ENCODE measurements around the gene ZSWIM1.

Gene ZSWIM1

DNA sequence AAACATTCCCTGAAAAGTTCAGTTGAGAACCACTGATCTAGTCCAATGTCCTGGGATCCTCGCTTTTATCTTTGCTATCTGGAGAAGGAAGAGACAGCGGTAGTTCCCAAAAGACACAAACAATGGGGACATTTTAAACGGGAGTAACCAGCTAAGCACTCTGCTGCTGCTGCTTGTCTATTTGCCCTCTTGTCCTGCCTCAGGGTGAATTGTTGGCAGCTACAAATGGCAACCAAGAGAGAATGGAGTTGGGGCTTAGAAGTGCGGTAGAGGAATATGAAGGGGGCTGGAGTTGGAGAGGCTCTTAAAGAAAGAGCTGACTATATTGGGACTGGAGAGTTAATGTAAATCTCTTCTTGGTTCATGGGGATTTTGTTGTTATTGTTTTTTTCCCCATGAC lies 6.5 kb upstream of the ZSWIM1 start:
- no peak overlapping the region for H3K4me3 ChIP-seq (ENCODE audit: low read depth, low read length)
- no peak for DNase-seq (ENCODE audit: low read depth, low spot score)
- in situ Hi-C loops (cut with HindIII; ENCODE audit: low sequenced_read_pairs) = no loop called here
- TF ChIP-seq, protein P1, sequence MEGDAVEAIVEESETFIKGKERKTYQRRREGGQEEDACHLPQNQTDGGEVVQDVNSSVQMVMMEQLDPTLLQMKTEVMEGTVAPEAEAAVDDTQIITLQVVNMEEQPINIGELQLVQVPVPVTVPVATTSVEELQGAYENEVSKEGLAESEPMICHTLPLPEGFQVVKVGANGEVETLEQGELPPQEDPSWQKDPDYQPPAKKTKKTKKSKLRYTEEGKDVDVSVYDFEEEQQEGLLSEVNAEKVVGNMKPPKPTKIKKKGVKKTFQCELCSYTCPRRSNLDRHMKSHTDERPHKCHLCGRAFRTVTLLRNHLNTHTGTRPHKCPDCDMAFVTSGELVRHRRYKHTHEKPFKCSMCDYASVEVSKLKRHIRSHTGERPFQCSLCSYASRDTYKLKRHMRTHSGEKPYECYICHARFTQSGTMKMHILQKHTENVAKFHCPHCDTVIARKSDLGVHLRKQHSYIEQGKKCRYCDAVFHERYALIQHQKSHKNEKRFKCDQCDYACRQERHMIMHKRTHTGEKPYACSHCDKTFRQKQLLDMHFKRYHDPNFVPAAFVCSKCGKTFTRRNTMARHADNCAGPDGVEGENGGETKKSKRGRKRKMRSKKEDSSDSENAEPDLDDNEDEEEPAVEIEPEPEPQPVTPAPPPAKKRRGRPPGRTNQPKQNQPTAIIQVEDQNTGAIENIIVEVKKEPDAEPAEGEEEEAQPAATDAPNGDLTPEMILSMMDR (IDR thresholded peaks at IDR 0.05; ENCODE audit: low read depth, low read length) = no peak

DNA sequence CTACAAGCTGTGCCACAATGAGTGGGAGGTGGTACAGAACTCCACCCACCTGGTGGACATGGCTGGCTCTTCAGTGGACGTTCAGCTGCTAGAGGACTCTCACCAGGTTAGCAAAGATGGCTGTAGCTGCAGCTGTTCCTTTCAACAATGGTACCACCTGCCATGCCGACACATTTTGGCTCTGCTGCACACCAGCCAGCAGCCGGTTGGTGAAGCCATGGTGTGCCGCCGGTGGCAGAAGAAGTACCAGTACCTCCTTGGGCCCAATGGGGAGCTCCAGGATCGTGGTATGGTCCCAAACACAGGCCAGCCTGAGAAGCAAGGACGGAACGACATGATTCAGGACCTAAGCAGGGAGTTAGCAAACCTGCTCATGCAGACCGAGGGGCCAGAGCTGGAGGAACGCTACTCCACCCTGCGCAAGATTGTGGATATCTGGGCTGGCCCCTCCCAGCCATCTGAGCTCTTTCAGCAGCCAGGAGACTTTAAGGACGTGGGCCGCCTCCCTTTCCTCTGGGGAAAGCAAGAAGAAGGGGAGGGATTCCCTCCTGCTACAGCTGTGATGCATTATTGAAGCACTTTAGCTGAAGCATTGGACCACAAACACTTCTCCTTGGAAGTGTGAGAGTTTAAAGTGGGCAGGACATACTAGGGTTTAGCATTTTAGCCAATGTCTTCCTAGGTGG lies 2.8 kb upstream of the ZSWIM1 start:
- in situ Hi-C loops (cut with HindIII; ENCODE audit: low sequenced_read_pairs) = no loop called here
- TF ChIP-seq, protein P1 (IDR thresholded peaks at IDR 0.05; ENCODE audit: low read depth, low read length) = no peak
- no peak overlapping the region for H3K4me3 ChIP-seq (ENCODE audit: low read depth, low read length)
- DNase-seq (ENCODE audit: low read depth, low spot score) = no peak

DNA sequence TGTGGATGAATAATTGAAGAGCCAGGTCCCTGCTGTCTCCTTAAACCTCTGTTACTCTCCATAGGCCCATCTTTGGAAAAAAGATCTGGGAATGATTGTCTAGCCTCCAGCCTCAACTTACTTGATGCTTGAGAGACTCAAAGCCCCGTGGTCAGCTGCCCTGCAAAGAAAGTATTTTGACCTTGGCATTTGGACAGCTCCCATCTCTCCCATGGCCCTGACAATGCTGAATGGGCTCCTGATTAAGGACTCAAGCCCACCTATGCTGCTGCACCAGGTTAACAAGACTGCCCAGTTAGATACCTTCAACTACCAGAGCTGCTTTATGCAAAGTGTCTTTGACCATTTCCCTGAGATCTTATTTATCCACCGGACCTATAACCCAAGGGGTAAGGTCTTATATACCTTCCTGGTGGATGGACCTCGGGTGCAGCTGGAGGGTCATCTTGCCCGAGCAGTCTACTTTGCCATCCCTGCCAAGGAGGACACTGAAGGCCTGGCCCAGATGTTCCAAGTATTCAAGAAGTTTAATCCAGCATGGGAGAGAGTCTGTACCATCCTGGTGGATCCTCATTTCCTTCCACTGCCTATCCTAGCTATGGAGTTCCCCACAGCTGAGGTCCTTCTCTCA lies 1.6 kb downstream of the ZSWIM1 start:
- no peak for DNase-seq (ENCODE audit: low read depth, low spot score)
- no peak overlapping the region for H3K4me3 ChIP-seq (ENCODE audit: low read depth, low read length)
- in situ Hi-C loops (cut with HindIII; ENCODE audit: low sequenced_read_pairs) = no loop called here
- TF ChIP-seq, protein P1 (IDR thresholded peaks at IDR 0.05; ENCODE audit: low read depth, low read length) = no peak

DNA sequence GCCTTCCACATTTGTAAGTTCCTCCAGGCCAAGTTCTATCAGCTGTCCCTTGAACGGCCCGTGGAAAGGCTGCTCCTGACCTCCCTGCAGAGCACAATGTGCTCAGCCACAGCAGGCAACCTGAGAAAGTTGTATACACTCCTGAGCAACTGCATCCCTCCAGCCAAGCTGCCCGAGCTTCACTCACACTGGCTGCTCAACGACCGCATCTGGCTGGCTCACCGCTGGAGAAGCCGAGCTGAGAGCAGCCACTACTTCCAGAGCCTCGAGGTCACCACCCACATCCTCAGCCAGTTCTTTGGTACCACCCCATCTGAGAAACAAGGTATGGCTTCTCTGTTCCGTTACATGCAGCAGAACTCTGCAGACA lies 2.1 kb downstream of the ZSWIM1 start:
- in situ Hi-C loops (cut with HindIII; ENCODE audit: low sequenced_read_pairs) = no loop called here
- TF ChIP-seq, protein P1 (IDR thresholded peaks at IDR 0.05; ENCODE audit: low read depth, low read length) = no peak
- H3K4me3 ChIP-seq (ENCODE audit: low read depth, low read length) = no peak overlapping the region
- no peak for DNase-seq (ENCODE audit: low read depth, low spot score)

DNA sequence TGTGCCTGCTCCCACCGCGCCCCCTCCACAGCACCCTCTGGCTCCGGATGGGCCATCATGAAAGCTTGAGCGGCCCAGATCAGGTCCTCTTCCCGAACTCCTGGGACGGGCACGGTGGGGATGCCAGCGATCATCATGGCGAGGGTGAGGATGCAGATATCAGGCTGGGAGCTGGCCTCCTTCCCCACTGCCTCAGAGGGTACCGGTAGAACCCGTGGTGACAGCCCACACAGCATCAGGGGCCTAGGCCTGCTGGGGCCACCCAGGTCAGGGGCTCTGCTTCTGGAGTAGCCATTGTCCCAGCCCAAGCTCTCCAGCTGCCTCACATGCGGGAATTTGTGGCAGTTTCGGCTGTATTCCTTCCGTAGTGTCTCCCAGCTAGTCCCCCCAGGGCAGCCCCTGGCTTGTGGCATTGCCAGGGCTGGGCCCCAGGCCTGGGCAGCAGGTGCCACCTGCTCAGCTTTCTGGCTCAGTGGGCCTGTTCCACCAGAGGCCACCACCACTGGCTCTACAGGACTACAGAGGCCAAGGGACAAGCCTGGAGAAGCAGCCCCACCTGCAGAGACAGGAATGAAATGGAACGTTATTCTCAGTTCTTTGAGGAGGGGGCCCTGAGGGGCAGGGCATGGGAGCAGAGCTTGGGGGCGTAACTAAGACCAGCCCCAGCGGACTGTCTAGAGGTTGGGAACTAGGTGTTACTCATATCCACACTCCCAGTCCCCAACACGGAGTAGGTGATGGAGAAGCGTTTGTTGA lies 5.7 kb downstream of the ZSWIM1 start:
- DNase-seq (ENCODE audit: low read depth, low spot score) = no peak
- H3K4me3 ChIP-seq (ENCODE audit: low read depth, low read length) = no peak overlapping the region
- in situ Hi-C loops (cut with HindIII; ENCODE audit: low sequenced_read_pairs) = no loop called here
- TF ChIP-seq, protein P1 (IDR thresholded peaks at IDR 0.05; ENCODE audit: low read depth, low read length) = no peak

DNA sequence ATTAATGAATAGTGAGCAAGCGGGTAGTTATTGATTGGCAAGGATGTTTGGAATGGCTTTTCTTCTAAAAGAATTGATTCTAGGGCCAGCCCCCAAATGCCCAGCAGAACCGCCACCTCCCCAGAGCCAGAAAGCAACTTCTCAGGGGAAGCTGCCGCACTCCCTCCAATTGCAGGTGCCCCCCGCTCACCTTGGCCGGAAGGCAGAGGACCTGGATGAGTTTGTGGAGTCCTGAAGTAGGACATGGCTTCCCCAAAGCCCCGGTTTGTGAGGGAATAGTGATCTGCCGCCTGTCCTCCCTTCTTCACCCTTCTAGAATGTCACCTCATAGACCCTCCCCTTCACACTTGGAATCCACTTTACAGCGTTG lies 6.3 kb downstream of the ZSWIM1 start, which contains the start of gene SPATA25:
Gene SPATA25 (minus strand): TSS at position 277 of the 370 bp plus-strand sequence. CDS start 32 bp downstream, at position 245.
- in situ Hi-C loops (cut with HindIII; ENCODE audit: low sequenced_read_pairs) = no loop called here
- H3K4me3 ChIP-seq (ENCODE audit: low read depth, low read length) = no peak within 1 kb of the TSS
- TF ChIP-seq, protein P1 (IDR thresholded peaks at IDR 0.05; ENCODE audit: low read depth, low read length) = no peak
- no peak for DNase-seq (ENCODE audit: low read depth, low spot score)

Data from astrocyte of the spinal cord (primary cell).